C4-2B (cell line): ENCODE measurements around the gene ARMH2.

Experiments
- ZFX ChIP-seq: fragments of 450-650 bp; IDR thresholded peaks from 2 replicates; pipeline ENCODE4 v1.6.1; 2017
- TF ChIP-seq, protein P1 (sequence below): fragments of 450-650 bp; conservative IDR thresholded peaks from 2 replicates; pipeline ENCODE4 v1.5.1; 2017; ENCODE audit warnings: mild to moderate bottlenecking

DNA sequence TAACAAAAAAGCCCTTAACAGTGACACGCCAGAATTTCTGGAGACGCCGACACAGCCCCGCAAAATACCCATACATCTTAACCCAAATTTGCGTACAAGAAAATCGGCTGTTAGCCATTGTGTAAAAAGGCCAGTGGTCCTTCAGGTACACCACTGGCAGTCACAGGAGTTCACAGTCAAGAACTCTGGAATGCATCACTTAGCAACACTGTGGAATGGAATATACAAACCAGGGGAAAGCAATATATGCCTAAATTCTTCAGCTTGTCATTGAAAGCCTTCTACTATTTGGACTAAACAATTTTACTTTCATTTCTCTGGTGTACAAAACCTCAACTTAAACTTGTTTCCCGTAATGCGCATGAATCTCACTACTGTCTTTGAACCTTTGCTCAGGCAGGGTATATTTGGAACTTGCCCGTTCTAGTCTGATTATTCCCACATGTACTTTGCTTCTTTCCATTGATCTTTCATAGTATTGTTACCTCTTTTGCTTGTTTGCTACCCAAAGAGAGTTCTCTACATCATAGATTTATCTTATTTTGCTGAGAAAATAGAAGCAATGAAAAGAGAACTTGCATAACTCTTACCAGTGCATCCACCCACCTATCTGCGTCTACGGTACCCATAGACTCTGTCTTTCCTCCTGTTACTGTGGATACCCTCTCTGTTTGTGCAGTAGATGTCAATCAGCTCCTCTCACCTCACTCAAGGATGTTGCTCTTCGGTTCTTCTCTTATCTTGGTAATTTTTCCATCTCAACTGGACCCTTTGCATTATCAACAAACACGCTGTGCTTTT, at the start of gene ARMH2:
- TF ChIP-seq, protein P1, sequence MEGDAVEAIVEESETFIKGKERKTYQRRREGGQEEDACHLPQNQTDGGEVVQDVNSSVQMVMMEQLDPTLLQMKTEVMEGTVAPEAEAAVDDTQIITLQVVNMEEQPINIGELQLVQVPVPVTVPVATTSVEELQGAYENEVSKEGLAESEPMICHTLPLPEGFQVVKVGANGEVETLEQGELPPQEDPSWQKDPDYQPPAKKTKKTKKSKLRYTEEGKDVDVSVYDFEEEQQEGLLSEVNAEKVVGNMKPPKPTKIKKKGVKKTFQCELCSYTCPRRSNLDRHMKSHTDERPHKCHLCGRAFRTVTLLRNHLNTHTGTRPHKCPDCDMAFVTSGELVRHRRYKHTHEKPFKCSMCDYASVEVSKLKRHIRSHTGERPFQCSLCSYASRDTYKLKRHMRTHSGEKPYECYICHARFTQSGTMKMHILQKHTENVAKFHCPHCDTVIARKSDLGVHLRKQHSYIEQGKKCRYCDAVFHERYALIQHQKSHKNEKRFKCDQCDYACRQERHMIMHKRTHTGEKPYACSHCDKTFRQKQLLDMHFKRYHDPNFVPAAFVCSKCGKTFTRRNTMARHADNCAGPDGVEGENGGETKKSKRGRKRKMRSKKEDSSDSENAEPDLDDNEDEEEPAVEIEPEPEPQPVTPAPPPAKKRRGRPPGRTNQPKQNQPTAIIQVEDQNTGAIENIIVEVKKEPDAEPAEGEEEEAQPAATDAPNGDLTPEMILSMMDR = no peak
- TF ChIP-seq ZFX = no peak
